Memory B cell (primary cell): ENCODE measurements around the gene SAA2.
"Not testable (repeated sequence)": the region's sequence is repeated elsewhere in the genome, so short reads cannot be mapped to it uniquely, and the experiment has no call there.

Experiments
- ATAC-seq: fragments of 150-1000 bp; cut with Tn5 transposase; 2 replicates; pipeline ENCODE4 v1.10.0; 2021; ENCODE audit warnings: low read depth, mild to moderate bottlenecking, moderate library complexity
- DNase-seq, 2 donors: peaks; one replicate each; pipeline ENCODE4 v3.0.0; 2022; ENCODE audit warnings: low spot score in 2 of 2
- H3K27ac Mint-ChIP-seq: one replicate; pipeline ENCODE4 v1.8.0; 2022; ENCODE audit warnings: mild to moderate bottlenecking, moderate library complexity, mixed read lengths
- H3K27me3 Mint-ChIP-seq: one replicate; pipeline ENCODE4 v1.8.0; 2022; ENCODE audit warnings: mixed read lengths
- H3K36me3 Mint-ChIP-seq: one replicate; pipeline ENCODE4 v1.8.0; 2022; ENCODE audit warnings: mild to moderate bottlenecking, mixed read lengths
- H3K4me1 Mint-ChIP-seq: one replicate; pipeline ENCODE4 v1.8.0; 2022; ENCODE audit warnings: mixed read lengths
- H3K4me3 Mint-ChIP-seq: one replicate; pipeline ENCODE4 v1.8.0; 2022; ENCODE audit warnings: mild to moderate bottlenecking, moderate library complexity, mixed read lengths
- H3K9me3 Mint-ChIP-seq: one replicate; pipeline ENCODE4 v1.8.0; 2022; ENCODE audit warnings: mixed read lengths

SAA2 gene

DNA sequence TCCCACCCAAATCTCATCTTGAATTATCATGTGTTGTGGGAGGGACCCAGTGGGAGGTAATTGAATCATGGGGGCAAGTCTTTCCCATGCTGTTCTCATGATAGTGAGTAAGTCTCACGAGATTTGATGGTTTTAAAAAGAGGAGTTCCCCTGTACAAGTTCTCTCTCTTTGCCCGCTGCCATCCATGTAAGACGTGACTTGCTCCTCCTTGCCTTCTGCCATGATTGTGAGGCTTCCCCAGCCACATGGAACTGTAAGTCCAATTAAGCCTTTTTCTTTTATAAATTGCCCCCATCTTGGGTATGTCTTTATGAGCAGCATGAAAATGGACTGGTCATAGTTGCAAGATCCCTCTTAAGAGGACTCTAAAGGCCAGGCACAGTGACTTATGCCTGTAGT lies 50.7 kb downstream of the SAA2 start:
- not testable (repeated sequence) for H3K36me3 Mint-ChIP-seq, H3K27ac Mint-ChIP-seq, H3K4me3 Mint-ChIP-seq, H3K9me3 Mint-ChIP-seq, DNase-seq, H3K4me1 Mint-ChIP-seq, H3K27me3 Mint-ChIP-seq, ATAC-seq

DNA sequence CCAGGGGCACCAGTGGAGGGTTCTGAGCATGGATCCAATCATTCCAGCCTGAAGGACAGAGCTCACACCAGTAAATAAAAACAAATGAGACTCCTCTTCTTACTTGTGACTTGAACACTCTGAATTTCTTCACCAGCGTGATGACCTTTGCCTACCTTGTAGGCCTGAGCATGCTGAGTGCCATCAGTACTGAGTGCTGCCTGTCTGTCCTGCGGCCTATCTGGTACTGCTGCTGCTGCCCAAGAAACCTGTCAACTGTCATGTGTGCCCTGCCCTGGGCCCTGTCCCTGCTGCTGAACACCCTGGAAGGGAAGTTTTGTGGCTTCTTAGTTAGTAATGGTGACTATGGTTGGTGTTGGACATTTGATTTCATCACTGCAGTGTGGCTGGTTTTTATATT lies 51.9 kb downstream of the SAA2 start:
- no peak overlapping the region for H3K4me3 Mint-ChIP-seq
- no peak for ATAC-seq

More for the DNA sequence above, 51.9 kb downstream of the SAA2 start:
- Mint-ChIP-seq H3K4me1 (no peaks in the 10 kb centered on the region), H3K27ac (no peak overlapping the region), H3K27me3 (peaks cover 4% of the 10 kb centered on the region), H3K36me3 (no peaks in the 10 kb centered on the region), H3K9me3 (peaks cover 2% of the 10 kb centered on the region)
- DNase-seq = no peak
